SK-MEL-5 (cell line): Measurements from ENCODE around the gene LASP1. TPM values are rescaled to one million over a fixed set of nuclear protein-coding genes. Genes with fewer than 3 reads are reported as not detected.

Experiments used
- DNase-seq: peaks from one replicate; pipeline ENCODE4 v3.0.0-alpha.2; 2016; ENCODE audit warnings: low read depth, low spot score
- in situ Hi-C: cut with HindIII; loops from 2 replicates; pipeline ENCODE4 v1.10.0; 2016; ENCODE audit warnings: low sequenced_read_pairs, high pct_unique_total_duplicates, low pct_unique_long_range_greater_than_20kb
- total RNA-seq: library from RNA; depleted of rRNA; stranded (reverse); fragments of >200 nt; shearing (Covaris generic); gene quantifications from 2 replicates; pipeline ENCODE4 v1.2.3, GENCODE V29; 2014

The LASP1 gene
- total RNA-seq, 1 experiment from 2014 or later, result 16.8 TPM

- in situ Hi-C loops, result no loop called here
- peak; percentile 77 for DNase-seq
Measured at GRCh38 chr17:38867179-38867967, 2.5 kb upstream of the LASP1 start.

GRCh38 chr17:38867968-38868816 lies 1.7 kb upstream of the LASP1 start:
- DNase-seq, result no peak
- in situ Hi-C loops, result no loop called here

GRCh38 chr17:38868817-38869525 lies 887 bp upstream of the LASP1 start:
- in situ Hi-C loops, result no loop called here
- DNase-seq, result peak; percentile 88

GRCh38 chr17:38870259-38871165 lies 654 bp downstream of the LASP1 start:
- in situ Hi-C loops, result no loop called here
- DNase-seq, result no peak

- in situ Hi-C loops, result no loop called here
- no peak for DNase-seq
Measured at GRCh38 chr17:38871247-38872015, 1.6 kb downstream of the LASP1 start.

GRCh38 chr17:38872027-38872511 lies 2.2 kb downstream of the LASP1 start:
- in situ Hi-C loops, result no loop called here
- no peak for DNase-seq

- in situ Hi-C loops, result no loop called here
- DNase-seq, result no peak
Measured at GRCh38 chr17:38872671-38873385, 3.0 kb downstream of the LASP1 start.

GRCh38 chr17:38873640-38874380 lies 4.0 kb downstream of the LASP1 start:
- no peak for DNase-seq
- in situ Hi-C loops, result no loop called here

- in situ Hi-C loops, result no loop called here
- DNase-seq, result no peak
Measured at GRCh38 chr17:38874505-38875400, 4.9 kb downstream of the LASP1 start.

GRCh38 chr17:38875477-38876075 lies 5.7 kb downstream of the LASP1 start:
- DNase-seq, result no peak
- in situ Hi-C loops, result no loop called here

- DNase-seq, result no peak
- in situ Hi-C loops, result no loop called here
Measured at GRCh38 chr17:38877130-38877851, 7.4 kb downstream of the LASP1 start.

- DNase-seq, result peak; percentile 43
- in situ Hi-C loops, result no loop called here
Measured at GRCh38 chr17:38879878-38880665, 10.2 kb downstream of the LASP1 start.
